ENCODE results near the gene PKMYT1. TPM values are rescaled to one million over a fixed set of nuclear protein-coding genes. Genes with fewer than 3 reads are reported as not detected.

Gene PKMYT1
- total and polyA plus RNA-seq, 2 donors: 5.3 to 16.5 TPM

Other genes with a start within 250 kb of the PKMYT1 start
- 42.4 TPM for gene SRRM2, start 227.8 kb downstream of the PKMYT1 start, total RNA-seq
- 690 TPM for gene SRRM2, start 227.8 kb downstream of the PKMYT1 start, polyA plus RNA-seq
- 349 TPM for gene ELOB, start 203.2 kb downstream of the PKMYT1 start, total RNA-seq
- gene ELOB, start 203.2 kb downstream of the PKMYT1 start, polyA plus RNA-seq: 287 TPM
- gene PRSS33, start 192.9 kb downstream of the PKMYT1 start, total RNA-seq: 0.05 TPM
- gene PRSS33, start 192.9 kb downstream of the PKMYT1 start, polyA plus RNA-seq: 0.37 TPM
- not detected for gene PRSS41, start 182.0 kb downstream of the PKMYT1 start, total RNA-seq
- gene PRSS41, start 182.0 kb downstream of the PKMYT1 start, polyA plus RNA-seq: not detected
- 1.2 TPM for gene PRSS21, start 163.2 kb downstream of the PKMYT1 start, total RNA-seq
- gene PRSS21, start 163.2 kb downstream of the PKMYT1 start, polyA plus RNA-seq: 0.68 TPM
- gene ZG16B, start 150.1 kb downstream of the PKMYT1 start, total RNA-seq: 0.85 TPM
- 1.2 TPM for gene ZG16B, start 150.1 kb downstream of the PKMYT1 start, polyA plus RNA-seq
- gene PRSS22, start 122.3 kb downstream of the PKMYT1 start, total RNA-seq: 0.42 TPM
- 4.1 TPM for gene PRSS22, start 122.3 kb downstream of the PKMYT1 start, polyA plus RNA-seq
- 37.4 TPM for gene FLYWCH2, start 97.2 kb downstream of the PKMYT1 start, total RNA-seq
- gene FLYWCH2, start 97.2 kb downstream of the PKMYT1 start, polyA plus RNA-seq: 34.5 TPM
- gene FLYWCH1, start 68.5 kb downstream of the PKMYT1 start, total RNA-seq: 9.6 TPM
- 34.1 TPM for gene FLYWCH1, start 68.5 kb downstream of the PKMYT1 start, polyA plus RNA-seq
- gene KREMEN2, start 16.2 kb downstream of the PKMYT1 start, total RNA-seq: 18.2 TPM
- gene KREMEN2, start 16.2 kb downstream of the PKMYT1 start, polyA plus RNA-seq: 3.1 TPM
- gene PAQR4, start 11.1 kb downstream of the PKMYT1 start, total RNA-seq: 11.2 TPM
- gene PAQR4, start 11.1 kb downstream of the PKMYT1 start, polyA plus RNA-seq: 9.5 TPM
- gene CLDN9, start 32.5 kb upstream of the PKMYT1 start, total RNA-seq: 0.19 TPM
- gene CLDN9, start 32.5 kb upstream of the PKMYT1 start, polyA plus RNA-seq: 0.98 TPM
- gene CLDN6, start 37.7 kb upstream of the PKMYT1 start, total RNA-seq: 0.28 TPM
- gene CLDN6, start 37.7 kb upstream of the PKMYT1 start, polyA plus RNA-seq: 0.48 TPM
- 5.1 TPM for gene TNFRSF12A, start 39.9 kb upstream of the PKMYT1 start, total RNA-seq
- gene TNFRSF12A, start 39.9 kb upstream of the PKMYT1 start, polyA plus RNA-seq: 46.9 TPM
- 19.0 TPM for gene HCFC1R1, start 43.5 kb upstream of the PKMYT1 start, total RNA-seq
- gene HCFC1R1, start 43.5 kb upstream of the PKMYT1 start, polyA plus RNA-seq: 56.0 TPM
- 37.6 TPM for gene THOC6, start 43.6 kb upstream of the PKMYT1 start, total RNA-seq
- gene THOC6, start 43.6 kb upstream of the PKMYT1 start, polyA plus RNA-seq: 36.8 TPM
- gene BICDL2, start 56.5 kb upstream of the PKMYT1 start, total RNA-seq: 0.38 TPM
- 6.0 TPM for gene BICDL2, start 56.5 kb upstream of the PKMYT1 start, polyA plus RNA-seq
- 0.80 TPM for gene MMP25, start 66.1 kb upstream of the PKMYT1 start, total RNA-seq
- 2.9 TPM for gene MMP25, start 66.1 kb upstream of the PKMYT1 start, polyA plus RNA-seq
- 175 TPM for gene IL32, start 85.2 kb upstream of the PKMYT1 start, total RNA-seq
- gene IL32, start 85.2 kb upstream of the PKMYT1 start, polyA plus RNA-seq: 343 TPM
- 0.05 TPM for gene ZSCAN10, start 118.8 kb upstream of the PKMYT1 start, total RNA-seq
- gene ZSCAN10, start 118.8 kb upstream of the PKMYT1 start, polyA plus RNA-seq: 0.11 TPM
- gene ZNF205, start 132.1 kb upstream of the PKMYT1 start, total RNA-seq: 4.6 TPM
- 9.3 TPM for gene ZNF205, start 132.1 kb upstream of the PKMYT1 start, polyA plus RNA-seq
- gene ZNF213, start 154.6 kb upstream of the PKMYT1 start, total RNA-seq: 1.5 TPM
- gene ZNF213, start 154.6 kb upstream of the PKMYT1 start, polyA plus RNA-seq: 5.2 TPM
- not detected for gene OR1F1, start 207.8 kb upstream of the PKMYT1 start, total RNA-seq
- 0.02 TPM for gene OR1F1, start 207.8 kb upstream of the PKMYT1 start, polyA plus RNA-seq